Upper lobe of left lung (tissue), 4 donors: Measurements from ENCODE around the gene PNPO.

Experiments
- EP300 ChIP-seq, 4 donors: sonication (generic); formaldehyde crosslinking; IDR thresholded peaks; one replicate each; pipeline ENCODE4 v1.5.1; 2017; ENCODE audit warnings: antibody characterized with exemption in 4 of 4, control low read depth in 2 of 4
- POLR2A ChIP-seq, 4 donors: fragments of 450-650 bp; IDR thresholded peaks; one replicate each; pipeline ENCODE4 v1.5.1; 2016 to 2017; ENCODE audit warnings: antibody characterized with exemption in 4 of 4, mild to moderate bottlenecking in 2 of 4
- TF ChIP-seq, protein P1 (sequence below), 6 experiments: fragments of 450-650 bp in 4 of 6; fragments of 200-600 bp in 2 of 6; sonication (generic) in 2 of 6; IDR thresholded peaks; one replicate each; pipeline ENCODE4 v1.5.1; 2016 to 2019; ENCODE audit warnings: antibody characterized with exemption in 6 of 6

DNA sequence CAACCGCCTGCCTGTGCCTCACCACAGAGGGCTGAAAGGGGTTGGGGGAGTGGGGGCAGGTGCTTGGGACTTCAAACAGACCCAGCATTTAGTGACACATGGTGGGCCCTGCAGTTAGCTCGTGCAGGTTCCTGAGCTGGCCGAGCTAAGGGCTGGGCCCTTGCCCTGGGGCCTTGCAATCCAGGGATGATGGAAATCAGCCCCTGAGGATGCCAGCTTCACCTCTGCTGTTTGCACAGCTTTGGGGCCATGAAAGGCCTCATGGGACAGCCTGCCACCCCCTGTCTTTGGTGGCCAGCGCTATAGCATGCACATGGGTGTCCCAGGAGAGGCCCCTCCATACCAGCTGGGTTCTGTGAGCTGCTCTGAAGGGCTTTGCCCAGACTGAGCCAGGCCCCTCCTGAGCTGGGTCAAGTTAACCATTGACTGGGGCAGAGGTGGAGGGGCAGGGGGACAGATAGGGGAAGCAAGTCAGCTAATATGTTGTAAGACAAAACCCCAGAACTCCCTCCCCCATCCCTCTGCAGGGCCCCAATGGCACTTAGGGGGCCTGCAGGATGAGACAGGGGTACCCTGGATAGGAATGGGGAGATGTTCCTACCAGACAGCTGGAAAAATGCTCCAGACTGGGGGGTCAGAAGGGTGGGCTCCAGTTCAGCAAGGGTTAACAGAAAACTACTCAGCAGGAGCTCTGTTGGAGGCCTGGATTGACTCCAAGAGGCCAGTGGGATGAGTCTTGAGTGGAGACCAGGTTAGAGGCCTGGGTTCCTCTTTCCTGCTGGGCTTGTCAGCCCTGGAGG, 15.6 kb downstream of the PNPO start:
- TF ChIP-seq, protein P1, sequence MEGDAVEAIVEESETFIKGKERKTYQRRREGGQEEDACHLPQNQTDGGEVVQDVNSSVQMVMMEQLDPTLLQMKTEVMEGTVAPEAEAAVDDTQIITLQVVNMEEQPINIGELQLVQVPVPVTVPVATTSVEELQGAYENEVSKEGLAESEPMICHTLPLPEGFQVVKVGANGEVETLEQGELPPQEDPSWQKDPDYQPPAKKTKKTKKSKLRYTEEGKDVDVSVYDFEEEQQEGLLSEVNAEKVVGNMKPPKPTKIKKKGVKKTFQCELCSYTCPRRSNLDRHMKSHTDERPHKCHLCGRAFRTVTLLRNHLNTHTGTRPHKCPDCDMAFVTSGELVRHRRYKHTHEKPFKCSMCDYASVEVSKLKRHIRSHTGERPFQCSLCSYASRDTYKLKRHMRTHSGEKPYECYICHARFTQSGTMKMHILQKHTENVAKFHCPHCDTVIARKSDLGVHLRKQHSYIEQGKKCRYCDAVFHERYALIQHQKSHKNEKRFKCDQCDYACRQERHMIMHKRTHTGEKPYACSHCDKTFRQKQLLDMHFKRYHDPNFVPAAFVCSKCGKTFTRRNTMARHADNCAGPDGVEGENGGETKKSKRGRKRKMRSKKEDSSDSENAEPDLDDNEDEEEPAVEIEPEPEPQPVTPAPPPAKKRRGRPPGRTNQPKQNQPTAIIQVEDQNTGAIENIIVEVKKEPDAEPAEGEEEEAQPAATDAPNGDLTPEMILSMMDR (IDR thresholded peaks at IDR 0.05), result no peak
- TF ChIP-seq POLR2A (IDR thresholded peaks at IDR 0.05), result no peak
- TF ChIP-seq EP300 (IDR thresholded peaks at IDR 0.05), result no peak
